ENCODE results near the gene TMEM131.
A peak's percentile ranks its signal among the peaks of the same experiment; 100 is the strongest.
"Not testable (repeated sequence)": the region's sequence is repeated elsewhere in the genome, so short reads cannot be mapped to it uniquely, and the experiment has no call there.

Gene TMEM131

DNA sequence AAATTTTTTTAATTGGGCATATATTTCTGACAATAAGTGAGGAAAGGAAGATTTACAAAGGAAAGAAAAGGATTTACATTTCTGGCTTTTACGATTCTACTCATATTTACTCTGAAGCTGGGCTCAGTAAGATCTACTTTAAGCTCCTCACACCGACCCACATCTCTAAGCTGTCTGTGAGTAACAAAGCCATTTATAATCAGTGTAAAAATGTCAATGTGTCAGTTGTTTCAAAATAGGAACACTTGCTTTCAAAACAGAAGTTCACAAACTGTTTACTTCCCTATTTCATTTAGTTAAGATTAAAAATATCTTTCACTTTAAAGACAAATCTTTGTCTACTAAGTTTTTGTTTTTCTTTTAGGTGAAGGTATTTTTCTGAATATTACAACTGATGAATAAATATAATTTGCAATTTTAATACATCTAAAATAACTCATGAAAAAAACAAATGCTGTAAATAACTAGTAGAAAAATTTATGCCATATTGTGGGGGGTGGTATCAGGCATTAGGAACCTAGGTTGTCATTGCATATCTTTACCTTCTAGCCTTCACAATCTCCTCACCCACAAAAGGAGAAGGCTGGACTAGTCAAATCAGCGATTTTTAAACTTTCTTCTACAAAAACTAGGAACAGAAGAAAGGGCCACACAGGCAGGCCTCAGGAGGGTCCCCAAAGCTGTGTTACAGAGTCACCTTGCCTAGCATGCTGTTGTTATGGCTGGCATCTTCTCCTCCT lies 64.5 kb downstream of the TMEM131 start:
- no peak for DNase-seq (ENCODE audit: low read depth)
- no peak overlapping the region for H3K4me3 ChIP-seq (ENCODE audit: low read depth, low read length)

DNA sequence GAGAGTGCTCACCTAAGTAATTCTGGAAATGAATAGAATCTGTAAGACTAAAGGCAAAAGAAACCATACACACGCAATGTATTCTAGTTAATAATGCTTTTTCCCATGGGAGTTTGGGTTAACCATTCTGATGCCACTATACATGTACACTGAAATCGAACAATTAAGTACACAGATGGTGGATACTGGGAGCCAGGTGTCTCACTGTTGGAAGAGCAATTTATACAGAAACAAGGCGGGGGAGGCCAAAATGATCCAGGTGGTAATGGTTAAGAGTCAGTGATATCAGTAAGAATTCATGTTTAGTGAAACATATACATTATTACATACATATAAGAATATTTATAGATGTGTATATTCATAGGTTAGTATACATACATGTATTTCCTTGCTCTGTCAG lies 67.2 kb downstream of the TMEM131 start:
- no peak overlapping the region for H3K4me3 ChIP-seq (ENCODE audit: low read depth, low read length)
- no peak for DNase-seq (ENCODE audit: low read depth)

DNA sequence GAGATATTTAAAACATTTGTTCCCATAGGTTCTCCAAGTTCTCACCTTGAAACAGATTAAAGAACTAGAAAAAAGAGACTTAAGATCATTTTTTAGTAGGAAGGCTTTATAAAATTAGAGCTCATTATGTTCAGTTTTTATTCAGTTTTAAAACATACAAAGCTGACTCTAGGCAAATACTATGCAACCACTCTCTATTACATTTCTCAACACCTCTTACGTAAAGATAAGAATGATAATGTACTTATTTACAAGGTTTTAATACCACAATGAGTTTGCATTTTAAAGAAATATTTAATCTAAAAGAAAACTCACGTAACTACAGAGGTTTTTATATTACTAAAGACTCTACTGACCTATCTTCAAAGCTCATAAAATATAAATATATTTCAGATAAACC lies 68.8 kb downstream of the TMEM131 start:
- no peak overlapping the region for H3K4me3 ChIP-seq (ENCODE audit: low read depth, low read length)
- no peak for DNase-seq (ENCODE audit: low read depth)

DNA sequence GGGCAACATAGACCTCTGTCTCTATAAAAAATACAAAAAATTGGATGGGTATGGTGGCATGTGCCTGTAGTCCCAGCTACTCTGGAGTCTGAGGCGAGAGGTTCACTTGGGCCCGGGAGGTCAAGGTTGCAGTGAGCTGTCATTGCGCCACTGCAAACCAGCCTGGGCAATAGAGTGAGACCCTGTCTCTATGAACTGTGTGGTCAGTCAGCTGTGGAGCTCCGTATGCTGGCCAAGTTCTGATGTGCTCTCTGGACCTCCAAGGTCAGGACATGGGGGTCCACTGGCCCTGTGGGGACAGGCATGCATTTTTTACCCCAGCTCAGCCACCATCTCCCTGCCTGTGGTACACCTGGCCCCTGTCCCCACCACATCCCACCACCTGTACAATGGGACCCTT lies 71.6 kb downstream of the TMEM131 start:
- H3K4me3 ChIP-seq (ENCODE audit: low read depth, low read length) = no peak overlapping the region

DNA sequence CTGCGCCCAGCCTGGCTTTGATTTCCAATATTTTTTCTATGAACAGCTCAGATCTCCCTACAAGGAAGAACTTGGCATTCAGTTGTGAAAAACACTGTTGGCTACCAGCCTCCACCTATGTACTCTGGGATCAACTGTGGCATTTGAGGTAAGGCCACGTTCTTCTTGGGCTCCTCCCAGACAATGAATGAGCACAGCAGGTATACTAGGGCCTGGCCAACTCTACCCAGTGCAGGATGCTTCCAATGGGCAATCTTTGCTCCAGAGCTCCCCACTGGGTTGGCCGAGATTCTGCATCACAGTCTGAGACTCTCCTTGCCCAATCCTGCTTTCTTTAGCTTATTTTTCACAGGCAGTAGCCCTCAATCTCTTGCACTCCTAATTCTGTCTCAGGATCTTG lies 75.9 kb downstream of the TMEM131 start:
- H3K4me3 ChIP-seq (ENCODE audit: low read depth, low read length) = no peak overlapping the region
- DNase-seq (ENCODE audit: low read depth) = no peak

More for the DNA sequence above, 71.6 kb downstream of the TMEM131 start:
- no peak for DNase-seq (ENCODE audit: low read depth)

DNA sequence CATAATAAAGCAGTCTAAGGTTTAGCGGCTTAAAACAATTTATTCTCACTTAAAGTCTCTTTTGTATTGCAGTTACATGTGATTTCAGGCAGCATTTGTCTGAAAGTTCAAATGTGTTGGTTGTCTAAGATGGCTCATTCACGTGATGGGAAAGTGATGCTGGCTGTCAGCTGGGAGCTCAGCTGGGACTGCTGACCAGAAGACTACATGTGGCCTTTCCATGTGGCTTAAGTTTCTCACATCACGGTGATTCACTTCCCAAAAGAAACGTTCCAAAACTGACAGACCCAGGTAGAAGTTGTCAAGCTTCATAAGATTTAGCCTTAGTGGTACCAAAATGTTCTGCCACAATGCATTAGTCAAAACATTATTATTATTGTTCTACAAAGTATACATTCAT lies 76.9 kb downstream of the TMEM131 start:
- DNase-seq (ENCODE audit: low read depth) = no peak
- H3K4me3 ChIP-seq (ENCODE audit: low read depth, low read length) = no peak overlapping the region

DNA sequence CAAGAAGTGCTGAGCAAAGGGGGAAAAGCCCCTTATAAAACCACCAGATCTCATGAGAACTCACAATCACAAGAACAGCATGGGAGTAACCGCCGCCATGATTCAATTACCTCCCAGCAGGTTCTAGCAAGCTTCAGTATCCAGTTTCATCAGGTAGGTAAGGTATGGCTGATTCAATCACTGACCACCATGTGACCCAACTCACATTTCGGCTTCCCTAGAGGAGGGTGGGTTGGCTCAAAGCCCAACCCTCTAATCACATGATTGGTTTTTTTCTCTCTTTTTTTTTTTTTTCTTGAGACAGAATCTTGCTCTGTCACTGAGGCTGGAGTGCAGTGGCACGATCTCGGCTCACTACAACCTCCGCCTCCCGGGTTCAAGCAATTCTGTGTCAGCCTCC lies 78.1 kb downstream of the TMEM131 start:
- not testable (repeated sequence) for DNase-seq (ENCODE audit: low read depth)

DNA sequence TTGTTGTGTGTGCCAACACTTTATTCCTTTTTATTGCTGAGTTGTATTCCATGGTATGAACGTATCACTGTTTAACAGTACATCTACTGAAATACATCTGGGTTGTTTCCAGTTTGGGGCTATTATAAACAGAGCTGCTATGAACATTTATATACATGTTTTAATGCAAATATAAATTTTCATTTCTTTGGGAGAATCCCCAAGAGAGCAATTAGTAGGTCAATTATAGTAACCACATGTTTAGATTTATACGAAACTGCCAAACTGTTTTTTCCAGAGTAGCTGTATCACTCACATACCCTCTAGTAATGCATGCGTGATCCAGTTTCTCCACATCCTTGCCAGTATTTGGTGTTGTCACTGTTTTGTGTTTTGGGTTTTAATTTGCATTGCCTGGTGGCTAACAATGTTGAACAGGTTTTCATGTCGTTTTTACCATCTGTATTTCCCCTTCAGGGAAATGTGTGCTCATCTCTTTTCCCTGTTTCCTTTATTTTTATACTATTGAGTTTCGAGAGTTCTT lies 81.0 kb downstream of the TMEM131 start:
- no peak for DNase-seq (ENCODE audit: low read depth)
- no peak overlapping the region for H3K4me3 ChIP-seq (ENCODE audit: low read depth, low read length)

More for the DNA sequence above, 78.1 kb downstream of the TMEM131 start:
- H3K4me3 ChIP-seq (ENCODE audit: low read depth, low read length) = not testable (repeated sequence)

DNA sequence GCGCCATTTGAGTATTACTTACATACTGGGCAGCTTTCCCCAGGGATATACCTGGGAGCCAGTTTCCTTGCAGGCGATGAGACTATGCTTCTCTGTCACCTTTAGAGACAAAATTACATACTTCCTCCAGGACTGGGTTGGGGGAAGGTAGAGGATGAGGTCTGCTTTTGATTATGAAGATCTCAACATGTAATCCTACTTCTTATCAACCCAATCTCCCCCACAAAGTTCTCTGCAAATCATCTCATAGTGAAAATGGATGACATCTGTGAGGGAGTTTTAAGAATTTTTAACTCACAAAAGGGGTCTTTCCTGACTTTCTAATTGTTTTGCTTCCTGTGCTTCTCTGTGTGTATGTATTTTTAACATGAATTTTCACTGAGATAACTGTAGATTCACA lies 81.9 kb downstream of the TMEM131 start:
- H3K4me3 ChIP-seq (ENCODE audit: low read depth, low read length) = no peak overlapping the region
- DNase-seq (ENCODE audit: low read depth) = no peak

DNA sequence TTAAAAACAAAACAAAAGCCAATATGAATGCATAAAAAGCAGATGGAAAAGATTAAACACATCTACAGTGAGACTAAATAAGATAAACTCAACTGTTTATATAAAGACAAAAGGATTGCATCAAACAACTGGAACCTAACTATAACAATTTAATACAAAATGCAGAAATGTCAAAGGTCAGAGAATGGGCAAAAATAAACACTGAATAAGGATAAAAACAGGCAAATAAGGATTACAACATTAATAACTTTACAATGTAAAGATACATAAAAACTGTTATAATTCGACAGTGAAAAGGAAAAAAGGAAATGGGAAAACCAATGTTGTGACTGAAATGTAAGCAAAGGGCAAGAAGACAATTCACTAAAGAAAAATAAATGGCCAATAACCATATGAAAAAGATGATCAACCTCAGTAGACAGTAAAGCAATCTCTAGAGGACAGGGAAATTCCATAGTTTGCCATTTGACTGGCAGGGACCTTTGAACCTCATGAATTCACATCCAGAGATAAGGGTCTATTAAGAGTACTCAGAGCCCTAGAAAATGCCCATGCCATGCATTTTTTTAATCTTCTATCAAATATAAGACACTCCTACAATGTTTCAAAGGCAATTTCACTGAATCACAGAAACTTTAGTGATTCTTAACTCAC lies 83.7 kb downstream of the TMEM131 start:
- H3K4me3 ChIP-seq (ENCODE audit: low read depth, low read length) = no peak overlapping the region
- DNase-seq (ENCODE audit: low read depth) = no peak

DNA sequence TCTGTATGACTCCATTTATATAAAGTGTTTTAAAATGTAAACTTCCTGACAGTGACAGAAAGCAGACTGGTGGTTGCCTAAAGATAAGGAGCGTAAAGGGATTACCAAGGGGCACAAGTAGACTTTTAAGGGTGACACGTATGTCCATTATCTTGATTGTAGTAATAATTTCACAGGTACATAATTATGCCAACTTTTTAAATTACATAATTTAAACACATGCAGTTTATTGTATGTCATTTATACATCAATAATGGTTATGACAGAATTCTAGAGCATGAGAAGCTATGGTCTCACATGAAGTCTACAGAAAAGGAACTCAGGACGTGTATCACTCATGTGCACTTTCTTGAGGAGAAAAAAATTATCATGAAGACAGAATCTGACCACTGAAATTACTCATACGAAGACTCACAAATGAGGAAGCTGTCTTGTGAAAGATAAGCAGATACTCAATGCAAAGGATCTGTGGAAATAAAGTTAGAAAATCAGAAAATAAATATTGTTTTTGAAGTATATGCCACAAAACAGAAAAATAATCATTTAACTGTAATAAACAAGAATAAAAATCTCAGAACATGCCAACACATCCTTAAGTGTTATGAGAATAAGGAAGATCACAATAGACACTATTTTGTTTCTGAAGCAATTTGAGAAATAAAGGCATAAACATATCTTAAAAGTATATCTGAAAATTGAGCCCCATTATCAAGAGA lies 84.4 kb downstream of the TMEM131 start:
- DNase-seq (ENCODE audit: low read depth) = peak; percentile 4
- H3K4me3 ChIP-seq (ENCODE audit: low read depth, low read length) = no peak overlapping the region

DNA sequence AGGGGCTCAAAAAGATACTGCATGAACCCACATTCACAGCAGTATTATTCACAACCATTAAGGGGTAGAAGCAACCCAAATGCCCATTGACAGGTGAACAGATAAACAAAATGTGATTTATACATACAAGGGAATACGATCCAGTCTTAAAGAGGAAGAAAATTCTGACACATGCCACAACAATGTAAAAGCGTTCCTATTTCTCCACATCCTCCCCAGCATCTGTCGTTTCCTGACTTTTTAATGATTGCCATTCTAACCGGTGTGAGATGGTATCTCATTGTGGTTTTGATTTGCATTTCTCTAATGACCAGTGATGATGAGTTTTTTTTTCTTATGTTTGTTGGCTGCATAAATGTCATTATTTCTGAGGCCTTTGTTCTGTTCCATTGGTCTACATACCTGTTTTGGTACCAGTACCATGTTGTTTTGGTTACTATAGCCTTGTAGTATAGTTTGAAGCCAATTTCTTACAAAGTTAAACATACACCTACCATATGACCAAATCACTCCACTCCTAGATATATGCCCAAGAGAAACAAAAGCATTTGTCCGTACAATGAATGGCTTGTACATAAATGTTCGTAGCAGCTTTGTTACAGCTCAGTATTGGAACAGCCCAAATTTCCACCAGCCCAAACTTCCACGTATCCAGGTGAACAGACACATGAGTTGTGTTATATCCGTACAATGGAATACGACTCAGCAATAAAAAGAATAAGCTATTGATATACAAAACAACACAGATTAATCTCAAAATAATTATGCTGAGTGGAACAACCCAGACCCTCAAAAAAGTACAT lies 85.1 kb downstream of the TMEM131 start:
- no peak for DNase-seq (ENCODE audit: low read depth)
- H3K4me3 ChIP-seq (ENCODE audit: low read depth, low read length) = no peak overlapping the region

DNA sequence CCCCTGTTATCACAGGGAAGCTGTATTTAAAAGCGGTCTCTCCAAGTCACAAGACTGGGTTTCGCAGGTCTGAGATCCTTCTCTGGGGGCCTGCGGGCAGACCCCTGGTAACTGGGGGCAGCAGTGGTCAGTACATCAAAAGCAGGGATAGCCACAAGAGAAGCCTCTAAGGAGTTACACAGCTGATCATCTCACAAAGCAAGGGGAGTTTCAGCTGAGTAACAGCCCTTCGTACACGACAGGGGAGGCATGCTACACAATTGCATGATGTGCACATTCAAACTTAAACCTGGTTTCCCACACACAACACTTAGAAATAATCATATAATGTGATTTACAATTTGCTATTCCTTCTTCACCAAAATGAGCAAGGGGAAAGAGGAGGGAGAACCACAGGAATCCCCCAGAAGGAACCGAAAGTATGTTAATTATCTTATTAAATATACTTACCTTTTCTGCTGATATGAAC lies 87.5 kb downstream of the TMEM131 start:
- H3K4me3 ChIP-seq (ENCODE audit: low read depth, low read length) = no peak overlapping the region

DNA sequence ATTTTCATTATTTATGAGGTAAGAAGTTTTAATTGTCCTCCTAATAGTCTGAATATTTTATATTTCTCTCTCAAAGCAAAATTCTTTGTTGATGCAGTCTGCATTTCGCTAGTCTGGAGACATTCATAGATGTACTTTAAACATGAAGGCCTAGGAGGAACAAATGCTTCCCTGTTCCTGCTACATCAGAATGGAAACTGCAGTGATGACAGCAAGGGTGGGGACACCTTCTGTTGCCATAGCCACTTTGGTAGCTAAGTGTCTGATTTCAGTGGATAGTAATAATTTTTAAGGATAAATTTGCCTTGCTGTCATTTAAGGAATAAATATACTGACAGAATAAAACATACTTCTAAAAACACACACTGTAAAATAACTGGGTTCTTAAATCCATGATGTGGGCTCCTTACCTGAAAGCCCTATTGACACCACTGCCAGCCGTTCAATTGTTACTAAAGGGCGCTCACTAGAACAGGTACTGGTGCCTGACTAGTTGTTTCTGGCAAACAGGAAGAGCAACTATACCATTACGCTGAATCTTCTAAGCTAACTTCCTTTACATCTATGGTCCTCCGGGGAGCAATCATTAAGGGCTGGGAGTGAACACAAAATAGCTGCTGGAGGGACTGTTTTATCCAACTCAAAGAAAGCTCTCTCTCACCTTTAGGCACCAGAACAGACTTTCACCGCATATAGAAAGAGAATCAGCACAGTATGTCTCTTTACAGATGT lies 88.2 kb downstream of the TMEM131 start:
- no peak overlapping the region for H3K4me3 ChIP-seq (ENCODE audit: low read depth, low read length)
- no peak for DNase-seq (ENCODE audit: low read depth)

More for the DNA sequence above, 87.5 kb downstream of the TMEM131 start:
- no peak for DNase-seq (ENCODE audit: low read depth)

DNA sequence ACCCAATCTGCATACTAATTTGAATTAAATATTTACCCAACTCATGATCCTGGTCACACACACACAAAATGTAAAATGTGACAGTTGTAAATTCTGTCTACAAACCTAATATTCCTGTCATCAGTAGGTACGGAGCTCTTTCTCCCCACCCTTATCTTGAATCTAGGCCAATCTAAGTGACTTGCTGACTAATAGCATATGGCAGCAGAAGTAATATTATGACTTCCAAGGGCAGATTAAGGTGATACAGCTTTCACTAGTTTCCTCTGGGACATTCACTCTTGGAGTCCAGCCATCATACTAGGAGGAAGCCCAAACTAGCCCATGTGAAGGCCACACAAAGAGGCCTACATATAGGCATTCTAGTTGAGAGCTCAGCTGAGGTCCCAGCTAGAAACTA lies 89.4 kb downstream of the TMEM131 start:
- DNase-seq (ENCODE audit: low read depth) = no peak
- no peak overlapping the region for H3K4me3 ChIP-seq (ENCODE audit: low read depth, low read length)

DNA sequence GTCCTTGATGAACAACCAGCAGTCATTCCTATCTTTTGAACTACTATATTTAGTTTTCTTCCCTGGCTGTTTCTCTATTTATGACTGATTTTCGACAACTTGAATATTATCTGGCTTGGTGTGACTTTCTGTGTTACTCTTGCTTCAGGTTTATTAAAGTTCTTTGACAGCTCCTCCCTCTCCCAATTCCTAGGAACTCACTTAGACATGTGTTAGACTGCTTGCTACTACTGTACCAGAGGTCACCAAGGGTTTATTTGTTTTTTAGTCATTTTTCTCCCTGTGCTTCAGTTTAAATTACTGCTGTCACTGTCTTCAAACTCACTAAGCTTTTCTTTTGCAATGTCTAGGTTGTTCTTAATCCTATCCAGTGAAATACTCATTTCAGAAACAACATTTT lies 90.5 kb downstream of the TMEM131 start:
- DNase-seq (ENCODE audit: low read depth) = no peak
- no peak overlapping the region for H3K4me3 ChIP-seq (ENCODE audit: low read depth, low read length)

DNA sequence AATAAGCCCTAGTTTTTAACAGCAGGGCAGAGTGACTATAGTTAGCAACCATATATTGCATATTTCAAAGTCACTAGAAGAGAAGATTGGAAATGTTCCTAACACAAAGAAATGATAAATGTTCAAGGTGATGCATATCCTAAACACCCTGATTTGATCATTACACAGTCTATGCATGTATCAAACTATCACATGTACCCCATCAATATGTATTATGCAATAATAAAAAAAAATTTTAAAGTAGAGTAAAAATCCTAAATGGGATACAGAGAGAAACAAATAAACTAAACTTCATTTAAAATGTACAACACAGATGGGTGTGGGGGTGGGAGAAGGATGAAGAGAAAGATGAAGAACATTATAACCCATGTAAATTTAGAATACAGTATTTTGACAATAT lies 93.9 kb downstream of the TMEM131 start:
- DNase-seq (ENCODE audit: low read depth) = no peak
- no peak overlapping the region for H3K4me3 ChIP-seq (ENCODE audit: low read depth, low read length)

DNA sequence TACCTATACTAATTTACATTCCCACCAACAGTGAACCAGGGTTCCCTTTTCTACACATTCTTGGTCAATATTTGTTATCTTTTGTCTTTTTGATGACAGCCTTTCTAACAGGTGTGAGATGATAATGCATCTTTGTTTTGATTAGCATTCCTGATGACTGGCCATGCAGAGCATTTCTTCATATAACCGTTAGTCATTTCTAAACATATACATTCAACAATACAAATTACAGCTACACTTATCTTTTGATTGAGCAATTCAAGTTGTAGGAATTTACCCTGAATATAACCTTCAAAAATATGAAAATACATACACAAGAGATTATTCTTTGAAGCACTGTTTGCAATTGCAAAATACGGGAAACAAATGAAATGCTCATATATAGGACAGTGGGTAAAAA lies 94.9 kb downstream of the TMEM131 start:
- DNase-seq (ENCODE audit: low read depth) = no peak
- no peak overlapping the region for H3K4me3 ChIP-seq (ENCODE audit: low read depth, low read length)

DNA sequence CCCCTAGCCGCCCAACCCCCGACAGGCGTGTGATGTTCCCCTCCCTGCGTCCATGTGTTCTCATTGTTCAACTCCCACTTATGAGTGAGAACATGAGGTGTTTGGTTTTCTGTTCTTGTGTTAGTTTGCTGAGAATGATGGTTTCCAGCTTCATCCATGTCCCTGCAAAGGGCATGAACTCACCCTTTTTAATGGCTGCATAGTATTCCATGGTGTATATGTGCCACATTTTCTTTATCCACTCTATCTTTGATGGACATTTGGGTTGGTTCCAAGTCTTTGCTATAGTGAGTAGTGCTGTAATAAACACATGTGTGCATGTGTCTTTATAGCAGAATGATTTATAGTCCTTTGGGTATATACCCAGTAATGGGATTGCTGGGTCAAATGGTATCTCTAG lies 102.7 kb downstream of the TMEM131 start:
- not testable (repeated sequence) for DNase-seq (ENCODE audit: low read depth); H3K4me3 ChIP-seq (ENCODE audit: low read depth, low read length)

Measured in skeletal muscle cell (primary cell).